Posterior vena cava (tissue), 2 donors: ENCODE data around the gene ALPP. TPM values are rescaled to one million over a fixed set of nuclear protein-coding genes. Genes with fewer than 3 reads are reported as not detected.
A peak's percentile ranks its signal among the peaks of the same experiment; 100 is the strongest.
"Not testable (repeated sequence)": the region's sequence is repeated elsewhere in the genome, so short reads cannot be mapped to it uniquely, and the experiment has no call there.

ENCODE experiments used
- DNase-seq: peaks from one replicate; pipeline ENCODE4 v3.0.0-alpha.2; 2020; ENCODE audit warnings: low spot score
- intact Hi-C, 2 donors: fragments of 100-400 bp; cut with DNase I; formaldehyde crosslinking; loops; one replicate each; pipeline versions ENCODE4 v1.14.1 to v1.14.2; 2022 to 2023
- long read RNA-seq, 2 donors: library from polyadenylated mRNA; unstranded; transcript quantifications; one replicate each; pipeline ENCODE4 v2.0.0, GENCODE V29; 2020 to 2021
- total RNA-seq, 2 donors: library from RNA; stranded (reverse); fragmentation: NEBNext Ultra II Directional; extraction: Animal tissue kit (Norgen Biotek cat#: 25700); gene quantifications; one replicate each; pipeline ENCODE4 v1.2.1, GENCODE V29; 2021
- donor health status: DM: yes; HTN: yes; CAD: no.
- donor health status: DM: yes; HTN: yes; CAD: no.

The ALPP gene
- total RNA-seq = not detected
- long read RNA-seq, donor 1 = 0 reads
- long read RNA-seq, donor 2 = 0 reads

DNA sequence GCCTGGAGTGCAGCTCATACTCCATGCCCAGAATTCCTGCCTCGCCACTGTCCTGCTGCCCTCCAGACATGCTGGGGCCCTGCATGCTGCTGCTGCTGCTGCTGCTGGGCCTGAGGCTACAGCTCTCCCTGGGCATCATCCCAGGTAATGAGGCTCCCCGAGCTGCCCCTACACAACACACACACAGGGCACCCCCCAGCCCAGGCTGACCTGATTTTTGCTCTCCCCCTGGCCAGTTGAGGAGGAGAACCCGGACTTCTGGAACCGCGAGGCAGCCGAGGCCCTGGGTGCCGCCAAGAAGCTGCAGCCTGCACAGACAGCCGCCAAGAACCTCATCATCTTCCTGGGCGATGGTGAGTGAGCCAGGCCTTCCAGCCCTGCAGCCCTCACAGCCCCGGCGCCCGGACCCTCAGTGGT lies at the start of gene ALPP:
TSS of gene ALPP (plus strand) at position 17 of the 417 bp plus-strand sequence. CDS start at position 69, 52 bp downstream.
- peak; percentile 44 for DNase-seq
- intact Hi-C loops = not testable (repeated sequence)

DNA sequence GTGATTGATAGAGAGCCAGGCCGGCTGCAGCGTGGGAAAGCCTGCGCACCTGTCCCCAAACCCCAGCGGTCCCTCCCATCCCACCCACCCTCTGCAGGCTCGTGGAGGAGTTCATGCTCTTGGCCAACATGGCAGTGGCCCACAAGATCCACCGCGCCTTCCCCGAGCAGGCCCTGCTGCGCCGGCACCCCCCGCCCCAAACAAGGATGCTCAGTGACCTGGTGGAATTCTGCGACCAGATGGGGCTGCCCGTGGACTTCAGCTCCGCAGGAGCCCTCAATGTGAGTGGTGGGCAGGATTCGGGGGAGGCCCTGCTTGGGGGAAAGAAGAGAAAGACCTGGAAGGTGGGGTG lies 48.9 kb upstream of the ALPP start:
- intact Hi-C loops = loop anchor here in 1 of 2 donors (5.0 kb wide), 1 partner anchor 402 kb away; the partner anchor contains the start of gene NPPC
- peak; percentile 51 for DNase-seq

DNA sequence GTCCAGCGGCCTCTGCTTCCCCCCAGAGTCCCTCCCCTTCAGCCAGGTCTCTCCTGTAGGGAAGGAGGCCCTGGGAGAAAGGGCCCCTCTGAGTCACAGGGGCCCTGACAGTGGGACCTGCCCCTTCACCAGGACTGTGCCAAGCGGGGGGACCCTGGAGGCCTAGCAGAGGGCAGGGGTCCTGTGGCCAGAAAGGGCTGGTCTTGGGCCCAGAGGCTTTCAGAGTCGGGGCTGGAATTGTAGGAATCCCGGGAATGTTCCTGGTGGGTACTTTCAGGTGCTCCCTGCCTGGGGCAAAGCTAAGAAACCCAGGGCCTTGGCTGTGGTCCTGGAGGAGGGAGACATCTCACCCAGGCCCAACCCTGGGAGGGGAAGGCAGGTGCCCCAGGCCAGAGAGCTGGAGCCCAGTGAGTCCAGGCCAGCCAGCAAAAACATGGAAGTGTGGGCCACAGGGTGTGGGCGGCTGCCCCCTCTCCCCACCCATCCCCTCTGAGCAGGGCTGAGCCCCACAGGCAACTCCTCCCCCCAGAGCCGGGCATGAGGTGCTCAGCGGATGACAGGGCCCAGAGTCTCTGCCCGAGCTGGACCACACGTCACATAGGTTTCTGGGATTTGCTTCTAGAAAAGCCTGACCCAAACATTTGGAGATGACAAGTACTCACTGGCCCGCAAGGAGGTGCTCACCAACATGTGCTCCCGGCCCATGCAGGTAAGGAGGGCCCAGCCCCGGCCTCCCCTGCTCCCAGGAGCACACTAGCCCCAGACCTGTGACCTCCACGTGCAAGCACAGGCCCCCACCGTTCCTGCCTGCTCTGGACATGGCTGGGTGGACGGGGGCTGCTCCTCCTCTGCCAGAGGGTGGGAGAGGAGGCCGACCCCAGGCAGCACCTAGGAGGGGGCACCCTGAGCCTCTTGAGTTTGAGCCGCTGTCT lies 48.2 kb upstream of the ALPP start:
- peak; percentile 58 for DNase-seq
- intact Hi-C loops = no loop called here

DNA sequence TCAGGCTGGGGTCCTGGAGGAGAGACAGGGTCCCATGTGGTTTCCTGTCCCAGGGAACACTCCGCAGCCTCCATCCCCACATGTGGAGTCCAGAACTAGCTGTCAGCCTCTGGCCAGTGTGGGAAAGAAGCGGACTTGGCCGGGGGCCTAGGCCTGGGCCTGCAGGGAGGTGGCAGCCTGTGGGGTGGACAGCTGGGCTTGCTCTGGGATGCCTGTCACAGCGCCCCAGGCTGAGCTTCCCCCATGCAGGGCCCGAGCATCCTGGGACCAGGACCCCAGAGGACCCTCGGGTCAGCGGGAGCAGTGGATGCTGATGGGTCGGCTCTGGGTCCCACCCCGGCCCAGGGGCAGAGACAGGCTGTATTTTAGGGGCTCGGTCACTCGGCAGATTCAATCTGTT lies 47.5 kb upstream of the ALPP start:
- intact Hi-C loops = not testable (repeated sequence)
- peak; percentile 71 for DNase-seq

DNA sequence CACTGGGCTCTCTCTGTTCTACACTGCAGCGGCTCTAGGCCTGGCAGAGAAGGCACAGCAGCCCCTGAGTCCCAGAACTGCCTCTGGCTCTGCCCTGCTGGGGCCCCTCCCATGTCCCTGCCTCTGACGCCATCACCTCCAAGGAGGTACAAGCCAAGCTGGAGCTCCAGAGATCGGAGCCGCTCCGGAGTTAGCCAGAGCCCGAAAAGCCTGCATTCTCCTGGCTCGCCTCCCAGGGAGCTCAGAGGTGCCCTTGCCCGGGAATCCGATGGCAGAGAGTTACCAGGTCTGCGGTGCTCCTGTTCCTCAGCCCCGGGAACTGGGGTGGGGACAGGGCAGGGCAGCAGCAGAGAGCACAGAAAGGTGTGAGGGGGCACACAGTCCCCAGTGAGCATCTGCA lies 46.9 kb upstream of the ALPP start:
- DNase-seq = peak; percentile 32
- intact Hi-C loops = not testable (repeated sequence)

DNA sequence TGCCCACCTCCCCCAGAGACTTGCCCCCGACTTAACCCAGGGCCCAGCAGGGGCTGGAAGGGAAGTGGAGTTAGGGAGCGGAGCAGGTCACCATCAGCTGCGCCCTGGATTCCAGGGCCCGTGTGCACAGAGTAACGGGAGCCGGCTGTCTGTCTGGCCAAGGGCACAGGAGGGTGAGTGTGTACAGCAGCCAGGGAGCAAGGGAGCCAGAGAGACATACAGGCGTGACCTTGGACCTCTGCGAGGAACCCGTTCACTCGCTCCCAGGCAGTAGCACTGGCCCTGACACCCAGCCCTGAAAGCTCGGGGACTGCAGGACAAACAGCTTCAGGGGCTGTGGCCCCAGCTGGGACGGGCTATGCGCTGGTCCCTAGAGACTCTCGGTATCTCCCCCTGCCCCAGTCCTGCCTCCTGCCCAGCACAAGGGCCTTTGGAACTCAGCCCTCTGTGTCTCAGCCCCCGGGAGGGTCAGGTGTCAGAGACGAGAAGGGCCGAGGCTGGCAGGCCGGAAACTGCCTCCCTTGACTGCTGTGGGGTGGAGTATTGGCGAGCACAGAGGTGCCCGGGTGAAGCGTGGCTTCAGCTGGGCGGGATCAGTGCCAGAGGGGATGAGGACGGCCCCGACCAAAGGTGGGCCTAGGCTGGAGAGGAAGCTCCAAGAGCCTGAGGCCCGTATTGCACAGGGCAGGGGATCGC lies 46.2 kb upstream of the ALPP start:
- intact Hi-C loops = not testable (repeated sequence)
- DNase-seq = peak; percentile 65

DNA sequence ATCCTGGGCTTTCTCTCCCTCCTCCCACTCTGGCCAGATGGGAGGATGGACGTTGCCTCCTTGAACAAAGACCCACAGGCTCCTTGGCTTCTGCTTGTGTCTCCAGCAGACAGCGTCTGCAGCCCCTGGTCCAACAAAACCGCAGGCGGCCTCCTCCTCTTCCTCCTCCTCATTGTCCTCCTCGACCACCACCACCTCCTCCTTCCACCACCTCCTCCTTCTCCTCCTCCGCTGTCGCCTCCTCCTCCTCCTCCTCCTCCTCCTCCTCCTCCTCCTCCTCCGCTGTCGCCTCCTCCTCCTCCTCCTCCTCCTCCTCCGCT lies 45.7 kb upstream of the ALPP start:
- intact Hi-C loops = no loop called here
- peak; percentile 52 for DNase-seq

DNA sequence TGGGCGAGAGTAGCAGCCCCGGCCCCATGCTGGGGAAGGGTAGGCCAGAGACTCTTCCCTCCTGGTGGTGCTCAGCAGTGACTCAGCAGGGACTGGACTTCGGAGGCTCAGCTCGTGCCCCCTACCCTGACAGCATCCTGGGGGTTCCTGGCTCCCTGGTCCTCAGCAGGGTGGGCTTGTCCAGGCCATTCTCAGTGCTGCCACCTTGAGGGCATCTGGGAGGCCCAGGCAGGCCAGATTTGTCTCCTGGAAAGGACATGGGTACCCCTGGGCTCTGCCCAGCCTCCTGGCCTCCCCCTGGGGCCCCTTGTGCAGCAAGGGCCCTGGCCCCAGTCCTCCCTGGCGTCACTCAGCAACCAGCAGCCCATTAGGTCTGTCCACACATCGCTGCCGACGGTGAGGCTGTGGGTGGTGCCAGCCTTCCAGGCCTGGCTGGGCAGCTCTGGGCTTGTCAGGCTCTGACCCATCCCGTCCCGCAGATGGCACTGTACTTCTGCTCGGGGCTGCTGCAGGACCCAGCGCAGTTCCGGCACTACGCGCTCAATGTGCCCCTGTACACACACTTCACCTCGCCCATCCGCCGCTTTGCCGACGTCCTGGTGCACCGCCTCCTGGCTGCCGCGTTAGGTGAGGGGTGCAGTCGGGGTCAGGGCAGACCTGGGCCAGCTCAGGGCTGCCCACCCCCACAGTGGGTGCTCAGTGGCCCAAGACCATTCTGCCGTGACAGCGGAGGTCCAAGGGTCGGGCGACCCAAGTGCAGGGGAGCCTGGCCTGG lies 45.0 kb upstream of the ALPP start:
- peak; percentile 76 for DNase-seq

DNA sequence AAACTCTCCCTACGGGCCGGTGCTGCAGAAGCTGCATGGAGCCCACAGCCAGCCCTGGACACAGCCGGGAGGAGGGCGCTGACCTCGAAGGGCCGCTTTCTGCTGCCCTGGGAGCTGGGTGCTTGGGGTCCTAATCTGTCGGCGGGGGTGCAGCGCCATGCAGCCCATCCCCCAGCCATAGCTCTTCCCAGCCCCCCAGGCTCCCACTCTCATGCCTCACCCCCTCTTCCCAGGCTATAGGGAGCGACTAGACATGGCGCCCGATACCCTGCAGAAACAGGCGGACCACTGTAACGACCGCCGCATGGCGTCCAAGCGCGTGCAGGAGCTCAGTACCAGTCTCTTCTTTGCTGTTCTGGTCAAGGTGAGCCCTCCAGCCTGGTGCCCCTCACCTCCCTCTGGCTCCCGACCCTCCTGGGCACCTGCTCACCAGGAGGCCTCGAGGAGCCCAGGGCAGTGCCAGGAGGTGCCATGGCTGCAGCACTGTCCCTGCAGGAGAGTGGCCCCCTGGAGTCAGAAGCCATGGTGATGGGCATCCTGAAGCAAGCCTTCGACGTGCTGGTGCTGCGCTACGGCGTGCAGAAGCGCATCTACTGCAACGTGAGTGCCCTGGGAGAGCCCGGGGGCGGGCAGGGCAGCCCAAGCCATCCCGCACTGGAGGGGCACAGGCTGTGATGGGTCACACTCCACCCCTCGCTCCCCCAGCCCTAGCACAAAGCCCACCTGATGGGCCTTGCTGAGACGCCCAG lies 44.2 kb upstream of the ALPP start:
- intact Hi-C loops = not testable (repeated sequence)
- DNase-seq = peak; percentile 75

More for the DNA sequence above, 45.0 kb upstream of the ALPP start:
- intact Hi-C loops = no loop called here

DNA sequence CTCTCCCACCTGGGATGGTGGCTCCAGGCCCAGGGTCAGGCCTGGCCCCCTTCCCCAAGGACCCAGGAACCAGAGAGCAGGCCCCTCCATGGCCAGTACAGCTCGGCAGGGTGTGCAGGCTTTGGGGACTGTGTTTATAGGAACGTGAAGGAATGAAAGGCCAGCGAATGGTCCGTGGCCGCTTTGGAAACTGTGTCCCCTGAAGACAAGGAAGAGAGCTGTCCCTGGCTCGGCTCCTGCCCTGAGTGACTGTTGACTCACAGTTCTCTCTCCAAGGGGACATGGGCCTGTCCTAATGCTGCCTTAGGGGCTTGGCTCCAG lies 43.7 kb upstream of the ALPP start:
- DNase-seq, intact Hi-C loops: not testable (repeated sequence)

DNA sequence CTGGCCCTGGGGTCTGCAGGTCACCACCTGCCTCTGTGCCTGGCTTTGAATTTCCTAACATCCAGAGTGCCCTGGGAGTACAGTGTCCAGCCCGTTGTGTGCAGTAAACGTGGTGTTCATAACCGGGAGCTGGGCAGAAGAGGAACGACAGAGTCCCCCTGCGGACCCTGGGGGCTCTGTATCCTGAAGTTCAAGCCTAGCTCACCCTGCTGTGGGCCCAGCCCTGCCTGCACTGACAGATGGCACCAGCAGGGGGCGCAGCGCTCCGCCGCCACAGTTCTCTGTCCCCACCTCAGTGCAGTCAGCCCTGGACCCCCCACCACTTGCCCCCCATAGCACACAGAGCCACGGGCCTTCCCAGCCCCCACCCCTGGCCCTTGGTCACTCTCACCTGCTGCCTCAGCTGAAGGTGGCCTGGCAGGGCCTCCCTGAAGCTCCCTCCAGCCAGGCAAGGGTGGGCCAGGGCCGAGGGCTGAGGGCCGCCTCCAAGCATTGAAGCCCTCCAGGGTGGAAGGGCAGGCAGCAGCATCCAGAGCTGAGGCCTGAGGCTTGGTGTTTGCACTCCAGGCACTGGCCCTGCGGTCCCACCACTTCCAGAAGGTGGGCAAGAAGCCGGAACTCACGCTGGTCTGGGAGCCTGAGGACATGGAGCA lies 43.2 kb upstream of the ALPP start:
- peak; percentile 61 for DNase-seq
- intact Hi-C loops = not testable (repeated sequence)

DNA sequence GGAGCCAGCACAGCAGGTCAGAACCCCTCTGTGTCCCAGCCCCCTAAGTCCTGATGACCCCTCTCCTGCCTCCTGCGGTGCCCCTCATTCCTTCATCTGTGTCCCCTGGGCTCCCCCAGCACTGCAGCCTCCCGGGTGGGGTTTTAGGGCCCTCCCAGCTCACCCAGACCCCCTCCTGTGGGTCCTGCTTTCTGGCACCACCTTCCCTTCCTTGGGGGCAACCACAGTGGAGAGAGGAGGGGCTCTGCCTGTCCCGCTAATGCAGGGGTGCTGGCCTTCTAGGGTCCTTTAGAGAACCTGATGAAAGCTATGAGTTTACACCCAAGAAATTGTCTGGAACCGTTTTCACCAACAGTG lies 42.7 kb upstream of the ALPP start:
- intact Hi-C loops = no loop called here
- DNase-seq = no peak

DNA sequence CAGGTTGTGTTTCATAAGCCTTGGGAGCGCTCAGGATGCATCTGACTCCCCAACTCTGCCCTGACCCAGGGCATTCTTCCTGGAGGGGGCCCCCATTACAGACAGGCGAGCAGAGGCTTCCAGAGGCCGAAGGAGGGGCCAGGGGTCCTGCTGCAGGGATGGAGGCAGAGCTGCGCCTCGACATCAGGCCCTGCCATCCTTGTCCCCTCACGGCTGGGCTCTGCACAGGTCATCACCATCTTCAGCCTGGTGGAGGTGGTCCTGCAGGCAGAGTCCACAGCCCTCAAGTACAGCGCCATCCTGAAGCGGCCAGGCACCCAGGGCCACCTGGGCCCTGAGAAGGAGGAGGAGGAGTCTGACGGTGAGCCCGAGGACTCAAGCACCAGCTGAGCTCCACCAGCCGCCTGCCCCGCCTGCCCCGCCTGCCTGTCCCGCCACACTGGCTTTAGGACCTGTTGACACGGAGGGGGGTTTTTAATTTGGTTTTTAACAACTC lies 42.3 kb upstream of the ALPP start:
- peak; percentile 62 for DNase-seq
- intact Hi-C loops = no loop called here

DNA sequence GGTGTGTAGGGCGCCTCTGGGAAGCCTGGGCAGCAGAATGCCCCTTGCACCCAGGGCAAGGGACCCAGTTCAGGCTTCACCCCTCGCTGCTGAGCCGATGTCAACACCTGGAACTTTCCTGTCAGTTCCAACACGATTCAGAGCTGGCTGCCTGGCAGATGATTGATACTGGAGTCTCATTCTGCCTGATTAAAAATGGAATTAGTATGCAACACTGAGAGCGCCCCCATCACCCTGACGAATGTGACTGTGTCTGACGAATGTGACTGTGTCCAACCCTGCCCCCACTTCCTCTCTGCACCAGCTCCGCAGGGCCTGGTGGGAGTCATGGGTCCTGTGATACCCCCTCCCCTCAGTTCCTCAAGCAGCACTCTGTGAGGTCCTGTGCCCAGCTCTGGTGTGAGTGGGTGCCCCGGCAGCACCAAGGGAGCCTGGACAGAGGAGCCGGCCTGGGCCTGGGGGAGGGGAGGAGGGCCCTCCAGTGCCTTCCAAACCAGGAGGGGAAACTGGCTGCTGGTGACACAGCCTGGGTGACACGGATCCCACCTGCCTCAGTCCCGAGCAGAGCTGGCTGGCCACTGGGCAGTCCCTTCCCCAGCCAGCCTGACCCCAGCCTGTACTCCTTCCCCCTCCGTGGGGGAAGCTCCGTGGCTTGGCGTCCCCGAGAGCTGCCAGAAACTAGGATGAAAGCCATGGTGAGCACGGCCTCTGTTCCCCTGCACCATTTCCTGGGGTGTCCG lies 41.4 kb upstream of the ALPP start:
- DNase-seq = peak; percentile 48
- intact Hi-C loops = no loop called here

DNA sequence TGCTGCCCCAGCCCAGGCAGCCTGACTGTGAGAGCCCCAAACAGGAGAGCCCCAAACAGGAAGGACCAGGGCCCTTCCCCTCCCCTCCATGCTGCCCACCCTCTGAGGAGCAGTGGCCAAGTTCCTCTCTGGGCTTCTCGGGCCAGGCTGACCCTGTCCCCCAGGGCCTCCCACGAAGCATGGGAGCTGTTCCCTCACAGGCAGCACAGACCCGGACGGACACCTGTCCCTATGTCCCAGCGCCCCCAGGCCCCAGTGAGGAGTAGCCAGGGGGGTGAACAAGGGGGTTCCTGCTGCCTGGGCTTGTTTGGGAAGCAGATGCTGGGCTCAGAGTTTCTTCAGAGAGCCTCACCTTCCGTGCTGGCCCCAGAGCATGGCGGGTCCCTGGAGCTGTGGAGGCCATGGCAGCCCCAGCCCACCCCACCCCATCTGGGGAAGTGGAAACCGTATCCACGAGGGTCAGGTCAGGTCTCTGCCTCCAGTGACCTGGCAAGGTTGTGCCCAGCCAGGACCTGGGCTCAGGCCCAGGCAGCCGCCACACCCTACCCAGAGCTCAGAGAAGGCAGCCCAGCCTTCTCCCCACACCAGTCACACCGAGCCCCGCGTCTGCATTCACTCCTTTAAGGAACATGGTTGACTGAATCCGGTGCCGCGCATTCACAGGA lies 40.3 kb upstream of the ALPP start:
- peak; percentile 59 for DNase-seq

DNA sequence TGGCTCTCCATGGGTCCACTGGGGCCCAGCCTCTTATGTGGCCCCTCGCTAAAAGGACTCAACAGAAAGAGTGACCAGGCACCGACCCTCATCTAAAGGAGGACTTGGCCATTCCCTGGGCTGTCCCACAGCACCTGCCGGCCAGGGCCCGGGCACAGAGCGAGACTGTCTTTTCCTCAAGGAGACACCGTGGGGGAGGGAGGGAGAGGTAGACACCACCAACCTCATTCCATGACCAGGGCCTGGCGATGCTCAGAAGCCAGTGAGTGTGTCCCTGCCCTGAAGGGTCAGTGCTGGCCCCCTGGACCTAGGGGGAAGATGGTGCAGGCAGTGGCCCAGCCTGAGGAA lies 39.8 kb upstream of the ALPP start:
- DNase-seq = peak; percentile 73

More for the DNA sequence above, 40.3 kb upstream of the ALPP start:
- intact Hi-C loops = not testable (repeated sequence)

More for the DNA sequence above, 39.8 kb upstream of the ALPP start:
- intact Hi-C loops = no loop called here
